RWPE2 (cell line): Measurements from ENCODE around the gene MTO1.

ENCODE experiments used
- ATAC-seq: fragments of 200-7000 bp; cut with Tn5 transposase; 3 replicates; pipeline ENCODE4 v1.9.1; 2021; ENCODE audit warnings: low read depth
- DNase-seq: peaks from one replicate; pipeline ENCODE4 v3.0.0-alpha.2; 2020; ENCODE audit warnings: low spot score
- H3K27ac ChIP-seq: fragments of 450-650 bp; 2 replicates; pipeline ENCODE4 v1.5.1; 2017; ENCODE audit warnings: mild to moderate bottlenecking; ENCODE audit not compliant: poor library complexity, severe bottlenecking
- H3K27me3 ChIP-seq: fragments of 250-450 bp; sonication (Bioruptor Pico); 2 replicates; pipeline ENCODE4 v1.5.1; 2021; ENCODE audit warnings: mild to moderate bottlenecking, moderate library complexity; ENCODE audit not compliant: insufficient read depth, poor library complexity, severe bottlenecking
- H3K36me3 ChIP-seq: fragments of 250-450 bp; sonication (Bioruptor Pico); 2 replicates; pipeline ENCODE4 v1.5.1; 2020; ENCODE audit warnings: low read depth, mild to moderate bottlenecking, moderate library complexity
- H3K4me1 ChIP-seq: fragments of 250-450 bp; sonication (Bioruptor Pico); 2 replicates; pipeline ENCODE4 v1.5.1; 2021; ENCODE audit warnings: mild to moderate bottlenecking, moderate library complexity; ENCODE audit not compliant: insufficient read depth, poor library complexity, severe bottlenecking
- H3K4me3 ChIP-seq: fragments of 250-450 bp; sonication (Bioruptor Pico); 2 replicates; pipeline ENCODE4 v1.5.1; 2021; ENCODE audit warnings: mild to moderate bottlenecking, moderate library complexity; ENCODE audit not compliant: severe bottlenecking
- H3K9me3 ChIP-seq: fragments of 250-450 bp; sonication (Bioruptor Pico); 2 replicates; pipeline ENCODE4 v1.5.1; 2021; ENCODE audit warnings: mild to moderate bottlenecking, moderate library complexity; ENCODE audit not compliant: severe bottlenecking
- TF ChIP-seq, protein P1 (sequence below): fragments of 450-650 bp; IDR thresholded peaks from one replicate; pipeline ENCODE4 v1.5.1; 2017; ENCODE audit warnings: mild to moderate bottlenecking, moderate library complexity; ENCODE audit not compliant: poor library complexity, severe bottlenecking

Gene MTO1

DNA sequence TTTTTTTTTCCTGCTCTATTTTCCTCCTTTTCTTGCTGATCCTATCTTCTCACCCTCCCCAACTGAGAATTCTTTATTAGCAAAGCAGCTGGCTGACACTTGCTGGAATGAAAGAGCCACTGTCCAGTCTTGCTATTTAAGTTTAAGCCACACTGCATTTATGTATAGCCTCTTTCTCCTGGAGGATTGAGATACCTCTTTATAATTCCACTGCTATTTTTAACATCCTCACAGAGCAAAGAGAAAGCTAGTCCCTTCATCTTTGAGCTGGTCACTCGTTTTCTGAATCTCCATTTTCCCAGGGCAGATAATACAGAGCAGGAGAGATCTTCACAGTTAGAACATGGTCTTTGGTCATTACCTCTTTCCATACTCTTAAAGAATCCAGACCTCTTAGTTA, 95.3 kb downstream of the MTO1 start:
- H3K4me1 ChIP-seq = no peaks in the 10 kb centered on the region
- TF ChIP-seq, protein P1, sequence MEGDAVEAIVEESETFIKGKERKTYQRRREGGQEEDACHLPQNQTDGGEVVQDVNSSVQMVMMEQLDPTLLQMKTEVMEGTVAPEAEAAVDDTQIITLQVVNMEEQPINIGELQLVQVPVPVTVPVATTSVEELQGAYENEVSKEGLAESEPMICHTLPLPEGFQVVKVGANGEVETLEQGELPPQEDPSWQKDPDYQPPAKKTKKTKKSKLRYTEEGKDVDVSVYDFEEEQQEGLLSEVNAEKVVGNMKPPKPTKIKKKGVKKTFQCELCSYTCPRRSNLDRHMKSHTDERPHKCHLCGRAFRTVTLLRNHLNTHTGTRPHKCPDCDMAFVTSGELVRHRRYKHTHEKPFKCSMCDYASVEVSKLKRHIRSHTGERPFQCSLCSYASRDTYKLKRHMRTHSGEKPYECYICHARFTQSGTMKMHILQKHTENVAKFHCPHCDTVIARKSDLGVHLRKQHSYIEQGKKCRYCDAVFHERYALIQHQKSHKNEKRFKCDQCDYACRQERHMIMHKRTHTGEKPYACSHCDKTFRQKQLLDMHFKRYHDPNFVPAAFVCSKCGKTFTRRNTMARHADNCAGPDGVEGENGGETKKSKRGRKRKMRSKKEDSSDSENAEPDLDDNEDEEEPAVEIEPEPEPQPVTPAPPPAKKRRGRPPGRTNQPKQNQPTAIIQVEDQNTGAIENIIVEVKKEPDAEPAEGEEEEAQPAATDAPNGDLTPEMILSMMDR = no peak
- H3K27ac ChIP-seq = no peak overlapping the region
- H3K27me3 ChIP-seq = no peaks in the 10 kb centered on the region
- H3K9me3 ChIP-seq = no peaks in the 10 kb centered on the region
- no peak for DNase-seq
- H3K36me3 ChIP-seq = no peaks in the 10 kb centered on the region
- ATAC-seq = no peak
- no peak overlapping the region for H3K4me3 ChIP-seq
